ENCODE measurements around the gene BMP6.

GRCh38 chr6:7905416-7905815 lies 179.5 kb downstream of the BMP6 start:
- no peak for TF ChIP-seq CTCF (IDR thresholded peaks at IDR 0.05)
- no peak for TF ChIP-seq POLR2A (IDR thresholded peaks at IDR 0.05)
- no peak for TF ChIP-seq POLR2AphosphoS5 (IDR thresholded peaks at IDR 0.05)

Data from breast epithelium (tissue), 3 donors.